ENCODE results near the gene KCNH2. TPM values are rescaled to one million over a fixed set of nuclear protein-coding genes. Genes with fewer than 3 reads are reported as not detected.

KCNH2 gene
- total RNA-seq, 4 donors from 2014 or later = 0.22 TPM; not detected in 3

DNA sequence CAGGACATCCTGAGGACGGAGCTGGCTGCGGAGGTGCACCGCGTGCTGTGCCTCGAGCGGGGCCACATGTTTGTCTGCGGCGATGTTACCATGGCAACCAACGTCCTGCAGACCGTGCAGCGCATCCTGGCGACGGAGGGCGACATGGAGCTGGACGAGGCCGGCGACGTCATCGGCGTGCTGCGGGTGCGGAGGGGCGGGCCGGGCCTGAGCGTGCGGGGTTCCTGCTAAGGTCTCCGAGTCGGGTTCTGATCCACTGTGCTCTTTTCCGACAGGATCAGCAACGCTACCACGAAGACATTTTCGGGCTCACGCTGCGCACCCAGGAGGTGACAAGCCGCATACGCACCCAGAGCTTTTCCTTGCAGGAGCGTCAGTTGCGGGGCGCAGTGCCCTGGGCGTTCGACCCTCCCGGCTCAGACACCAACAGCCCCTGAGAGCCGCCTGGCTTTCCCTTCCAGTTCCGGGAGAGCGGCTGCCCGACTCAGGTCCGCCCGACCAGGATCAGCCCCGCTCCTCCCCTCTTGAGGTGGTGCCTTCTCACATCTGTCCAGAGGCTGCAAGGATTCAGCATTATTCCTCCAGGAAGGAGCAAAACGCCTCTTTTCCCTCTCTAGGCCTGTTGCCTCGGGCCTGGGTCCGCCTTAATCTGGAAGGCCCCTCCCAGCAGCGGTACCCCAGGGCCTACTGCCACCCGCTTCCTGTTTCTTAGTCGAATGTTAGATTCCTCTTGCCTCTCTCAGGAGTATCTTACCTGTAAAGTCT lies 35.8 kb upstream of the KCNH2 start:
- TF ChIP-seq, protein P1, sequence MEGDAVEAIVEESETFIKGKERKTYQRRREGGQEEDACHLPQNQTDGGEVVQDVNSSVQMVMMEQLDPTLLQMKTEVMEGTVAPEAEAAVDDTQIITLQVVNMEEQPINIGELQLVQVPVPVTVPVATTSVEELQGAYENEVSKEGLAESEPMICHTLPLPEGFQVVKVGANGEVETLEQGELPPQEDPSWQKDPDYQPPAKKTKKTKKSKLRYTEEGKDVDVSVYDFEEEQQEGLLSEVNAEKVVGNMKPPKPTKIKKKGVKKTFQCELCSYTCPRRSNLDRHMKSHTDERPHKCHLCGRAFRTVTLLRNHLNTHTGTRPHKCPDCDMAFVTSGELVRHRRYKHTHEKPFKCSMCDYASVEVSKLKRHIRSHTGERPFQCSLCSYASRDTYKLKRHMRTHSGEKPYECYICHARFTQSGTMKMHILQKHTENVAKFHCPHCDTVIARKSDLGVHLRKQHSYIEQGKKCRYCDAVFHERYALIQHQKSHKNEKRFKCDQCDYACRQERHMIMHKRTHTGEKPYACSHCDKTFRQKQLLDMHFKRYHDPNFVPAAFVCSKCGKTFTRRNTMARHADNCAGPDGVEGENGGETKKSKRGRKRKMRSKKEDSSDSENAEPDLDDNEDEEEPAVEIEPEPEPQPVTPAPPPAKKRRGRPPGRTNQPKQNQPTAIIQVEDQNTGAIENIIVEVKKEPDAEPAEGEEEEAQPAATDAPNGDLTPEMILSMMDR (IDR thresholded peaks at IDR 0.05; ENCODE audit: low read depth) = no peak

DNA sequence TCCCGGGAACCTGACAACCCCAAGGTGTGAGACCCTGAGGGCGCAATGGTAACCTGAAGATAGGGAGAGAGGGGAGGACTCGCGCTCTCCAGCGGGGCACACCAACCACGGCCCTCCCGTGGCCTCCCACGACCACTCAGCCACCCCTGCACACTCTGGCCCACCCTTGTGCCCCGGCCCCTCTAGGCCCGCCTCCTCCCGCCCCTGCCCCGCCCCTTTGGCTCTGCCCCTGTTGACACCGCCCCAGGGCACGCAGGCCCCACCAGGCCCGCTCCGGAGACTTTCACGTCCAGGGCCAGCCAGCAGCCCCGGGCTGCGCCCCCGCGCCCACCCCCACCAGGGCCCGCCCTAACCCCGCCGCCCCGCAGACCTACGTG lies 35.2 kb upstream of the KCNH2 start:
- TF ChIP-seq, protein P1 (IDR thresholded peaks at IDR 0.05; ENCODE audit: low read depth) = no peak

DNA sequence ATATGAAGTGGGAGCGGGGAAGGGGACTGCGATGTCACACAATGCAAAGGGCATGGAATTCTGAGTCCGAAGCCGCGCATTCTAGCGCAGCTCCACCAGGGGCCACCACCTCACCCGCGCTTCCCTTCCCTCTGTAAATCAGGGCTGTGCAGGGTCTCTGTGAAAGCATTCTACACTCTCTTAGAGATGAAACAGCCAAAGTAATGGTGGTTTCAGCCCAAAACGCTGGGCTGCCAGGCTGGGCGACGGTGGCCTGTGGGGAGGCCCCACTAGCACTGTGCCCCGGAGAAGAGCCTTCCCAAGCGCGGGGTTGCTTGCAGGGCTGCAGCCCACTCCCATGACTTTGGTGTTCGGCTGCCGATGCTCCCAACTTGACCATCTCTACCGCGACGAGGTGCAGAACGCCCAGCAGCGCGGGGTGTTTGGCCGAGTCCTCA lies 34.8 kb upstream of the KCNH2 start:
- TF ChIP-seq, protein P1 (IDR thresholded peaks at IDR 0.05; ENCODE audit: low read depth) = no peak

DNA sequence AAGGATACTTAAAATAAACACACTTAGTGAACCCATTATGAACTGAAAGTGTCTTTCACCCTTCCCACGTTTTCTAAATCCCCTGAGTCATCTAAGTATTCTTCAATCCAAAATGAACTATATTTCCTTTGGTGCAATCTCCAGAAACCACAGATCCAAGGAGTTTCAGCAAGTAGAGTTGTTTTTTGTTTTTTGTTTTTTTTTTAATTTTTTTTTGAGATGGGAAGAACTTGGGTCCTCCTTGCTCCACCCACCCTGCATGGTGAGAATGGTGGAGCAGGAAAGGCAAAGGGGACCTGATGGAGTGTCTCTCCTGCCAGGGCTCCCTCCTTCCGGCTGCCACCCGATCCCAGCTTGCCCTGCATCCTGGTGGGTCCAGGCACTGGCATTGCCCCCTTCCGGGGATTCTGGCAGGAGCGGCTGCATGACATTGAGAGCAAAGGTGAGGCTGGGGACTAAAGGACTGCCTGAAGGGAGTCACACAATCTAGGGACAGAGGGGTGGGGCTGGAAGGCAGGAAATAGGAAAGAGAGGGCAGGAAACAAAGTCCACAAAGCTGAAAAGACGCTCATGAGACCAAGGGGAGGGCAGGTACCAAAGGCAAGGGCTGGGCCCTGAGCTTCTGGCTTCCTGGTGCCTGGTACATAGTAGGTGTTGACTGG lies 34.0 kb upstream of the KCNH2 start:
- TF ChIP-seq, protein P1 (IDR thresholded peaks at IDR 0.05; ENCODE audit: low read depth) = no peak

DNA sequence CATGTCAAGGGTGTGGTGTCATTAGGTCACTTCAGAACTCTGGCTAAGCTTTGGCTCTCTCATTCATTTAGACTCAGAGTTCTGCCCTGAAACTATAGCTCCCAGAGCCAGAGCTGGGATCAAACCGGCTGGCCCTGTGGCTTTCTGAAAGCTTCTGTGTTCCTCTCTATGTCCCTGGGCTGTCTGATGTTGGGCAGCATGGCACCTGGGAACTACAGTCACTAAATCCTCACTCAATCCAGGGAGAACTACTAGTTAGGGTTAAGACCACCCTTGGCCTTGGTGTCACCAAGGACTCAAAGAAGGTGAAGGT lies 32.9 kb upstream of the KCNH2 start:
- TF ChIP-seq, protein P1 (IDR thresholded peaks at IDR 0.05; ENCODE audit: low read depth) = no peak

DNA sequence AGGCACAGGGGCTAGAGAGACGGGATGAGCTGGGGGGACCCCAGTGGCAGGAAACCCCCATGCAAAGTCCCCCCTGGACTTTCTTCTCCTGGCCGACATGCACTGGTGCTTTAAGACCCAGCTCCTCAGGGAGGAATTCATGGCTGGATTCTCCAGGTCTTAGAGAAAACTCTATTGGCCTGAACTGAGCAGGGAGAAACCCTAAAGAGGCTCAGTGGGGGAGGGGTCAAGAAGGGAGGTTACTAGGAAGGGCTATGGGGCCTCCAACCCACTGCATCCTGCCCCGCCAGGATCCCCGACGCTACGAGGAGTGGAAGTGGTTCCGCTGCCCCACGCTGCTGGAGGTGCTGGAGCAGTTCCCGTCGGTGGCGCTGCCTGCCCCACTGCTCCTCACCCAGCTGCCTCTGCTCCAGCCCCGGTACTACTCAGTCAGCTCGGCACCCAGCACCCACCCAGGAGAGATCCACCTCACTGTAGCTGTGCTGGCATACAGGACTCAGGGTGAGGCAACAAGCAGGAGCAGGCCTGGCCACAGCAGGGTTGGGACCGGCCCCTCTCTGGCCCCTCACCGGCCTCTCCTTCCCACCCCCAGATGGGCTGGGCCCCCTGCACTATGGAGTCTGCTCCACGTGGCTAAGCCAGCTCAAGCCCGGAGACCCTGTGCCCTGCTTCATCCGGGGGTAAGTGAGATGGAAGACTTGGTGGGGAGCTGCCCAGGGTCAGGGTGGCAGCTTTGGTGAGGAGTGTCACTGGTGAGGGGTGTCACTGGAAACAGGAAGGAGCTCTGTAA lies 32.4 kb upstream of the KCNH2 start:
- TF ChIP-seq, protein P1 (IDR thresholded peaks at IDR 0.05; ENCODE audit: low read depth) = no peak

DNA sequence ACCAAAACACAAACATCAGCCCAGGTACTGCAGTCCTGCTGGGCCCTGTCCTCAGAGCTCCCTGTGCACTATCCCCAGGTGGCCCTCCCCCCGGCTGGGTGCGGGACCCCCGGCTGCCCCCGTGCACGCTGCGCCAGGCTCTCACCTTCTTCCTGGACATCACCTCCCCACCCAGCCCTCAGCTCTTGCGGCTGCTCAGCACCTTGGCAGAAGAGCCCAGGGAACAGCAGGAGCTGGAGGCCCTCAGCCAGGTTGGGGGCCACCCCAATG lies 31.9 kb upstream of the KCNH2 start:
- TF ChIP-seq, protein P1 (IDR thresholded peaks at IDR 0.05; ENCODE audit: low read depth) = no peak

All from subcutaneous adipose tissue (tissue), 4 donors.